Caco-2 (cell line): ENCODE results near the gene KCTD2. TPM values are rescaled to one million over a fixed set of nuclear protein-coding genes. Genes with fewer than 3 reads are reported as not detected.

Source experiments
- BruUV-seq: library from RNA; stranded (reverse); fragments of 400-500 nt; replicated peaks from 2 replicates; lab custom pipeline; 2021; lab: Mats Ljungman, UMichigan
- CTCF ChIA-PET: fragments of 300-600 bp; sonication (Branson Sonifier 250); formaldehyde crosslinking; loops from one replicate; lab custom pipeline; 2022; ENCODE audit warnings: antibody characterized with exemption; lab: Charles Lee
- POLR2A ChIA-PET: fragments of 300-600 bp; sonication (Branson Sonifier 250); formaldehyde crosslinking; loops from one replicate; lab custom pipeline; 2022; ENCODE audit warnings: antibody characterized with exemption; lab: Charles Lee
- DNase-seq, 2 experiments: peaks; one replicate each; pipeline versions ENCODE4 v3.0.0 to v3.0.0-alpha.2; 2020 to 2022
- H3K27me3 ChIP-seq: replicated peaks from 2 replicates; pipeline ENCODE4 v1.6.0; 2011; ENCODE audit warnings: low read length; ENCODE audit not compliant: control insufficient read depth, insufficient read depth
- H3K36me3 ChIP-seq: 2 replicates; pipeline ENCODE4 v1.5.1; 2011; ENCODE audit warnings: low read length; ENCODE audit not compliant: control insufficient read depth, insufficient read depth
- H3K4me1 ChIP-seq: fragments of 250-450 bp; sonication (Bioruptor Pico); 2 replicates; pipeline ENCODE4 v1.5.1; 2020; ENCODE audit warnings: mild to moderate bottlenecking
- H3K4me3 ChIP-seq: 2 replicates; pipeline ENCODE4 v1.5.1; 2011; ENCODE audit warnings: low read depth, mild to moderate bottlenecking, control low read depth, low read length
- H3K9me3 ChIP-seq: fragments of 250-450 bp; sonication (Bioruptor Pico); 2 replicates; pipeline ENCODE4 v1.5.1; 2020; ENCODE audit warnings: mild to moderate bottlenecking, moderate library complexity
- H3K27ac Mint-ChIP-seq: one replicate; pipeline ENCODE4 v1.8.0; 2022; ENCODE audit warnings: mixed read lengths; ENCODE audit not compliant: unreplicated experiment
- H3K27me3 Mint-ChIP-seq: one replicate; pipeline ENCODE4 v1.8.0; 2022; ENCODE audit warnings: mixed read lengths; ENCODE audit not compliant: insufficient read depth, unreplicated experiment
- H3K36me3 Mint-ChIP-seq: one replicate; pipeline ENCODE4 v1.8.0; 2022; ENCODE audit warnings: mild to moderate bottlenecking, mixed read lengths; ENCODE audit not compliant: insufficient read depth, unreplicated experiment
- H3K4me1 Mint-ChIP-seq: one replicate; pipeline ENCODE4 v1.8.0; 2022; ENCODE audit warnings: low read depth, mixed read lengths; ENCODE audit not compliant: unreplicated experiment
- H3K4me3 Mint-ChIP-seq: one replicate; pipeline ENCODE4 v1.8.0; 2022; ENCODE audit warnings: mild to moderate bottlenecking, moderate library complexity, mixed read lengths; ENCODE audit not compliant: unreplicated experiment
- H3K9me3 Mint-ChIP-seq: one replicate; pipeline ENCODE4 v1.8.0; 2022; ENCODE audit warnings: mixed read lengths; ENCODE audit not compliant: unreplicated experiment
- CTCF ChIP-seq, 2 experiments: fragments of 200-600 bp in 1 of 2; IDR thresholded peaks; 1 replicate in 1 of 2; 2 replicates in 1 of 2; pipeline versions ENCODE4 v1.5.1 to v1.8.0; 2011 to 2022; ENCODE audit warnings: antibody characterized with exemption in 1 of 2, control low read depth in 1 of 2, inconsistent platforms in 1 of 2, low read depth in 1 of 2, low read length in 1 of 2, mild to moderate bottlenecking in 1 of 2, moderate library complexity in 1 of 2; ENCODE audit not compliant: insufficient read depth in 1 of 2, severe bottlenecking in 1 of 2, unreplicated experiment in 1 of 2
- intact Hi-C: fragments of 100-400 bp; cut with micrococcal nuclease; formaldehyde crosslinking; loops from one replicate; pipeline ENCODE4 v1.10.0; 2022; ENCODE audit not compliant: unreplicated experiment
- total RNA-seq: library from RNA; stranded (reverse); gene quantifications from 2 replicates; pipeline ENCODE4 v1.2.3, GENCODE V29; 2022

The KCTD2 gene
- total RNA-seq, 1 experiment from 2014 or later, result 28.8 TPM

GRCh38 chr17:75051941-75052340 is 4.9 kb downstream of the KCTD2 start:
- no peak overlapping the region for H3K4me3 Mint-ChIP-seq
- intact Hi-C loops, result no loop called here
- no peak for TF ChIP-seq CTCF (IDR thresholded peaks at IDR 0.05; ENCODE audit: insufficient read depth in 1 of 2, low read depth in 1 of 2, low read length in 1 of 2, severe bottlenecking in 1 of 2, unreplicated experiment in 1 of 2)
- H3K4me1 Mint-ChIP-seq, result no peaks in the 10 kb centered on the region
- no peak for DNase-seq
- Histone ChIP-seq H3K9me3 (no peaks in the 10 kb centered on the region), H3K4me1 (peaks cover 8% of the 10 kb centered on the region; the same call in 1 of the 2 replicates), H3K27me3 (no peaks in the 10 kb centered on the region), H3K4me3 (no peak overlapping the region), H3K36me3 (peaks cover 8% of the 10 kb centered on the region)
- ChIA-PET POLR2A (no interaction called here), CTCF (interaction anchor here (0.6 kb wide), 1 partner anchor 1108 kb away, joined by 4 read pairs; no protein-coding TSS in a partner anchor)
- no TSS peak for BruUV-seq
- no peaks in the 10 kb centered on the region for H3K27me3 Mint-ChIP-seq
- H3K36me3 Mint-ChIP-seq, result peaks cover 64% of the 10 kb centered on the region
- no peaks in the 10 kb centered on the region for H3K9me3 Mint-ChIP-seq
- H3K27ac Mint-ChIP-seq, result no peak overlapping the region

GRCh38 chr17:75059369-75060345 is 12.6 kb downstream of the KCTD2 start:
- no peaks in the 10 kb centered on the region for H3K9me3 Mint-ChIP-seq
- ChIA-PET POLR2A (interaction anchor here (0.5 to 1.0 kb wide), 7 partner anchors 17 to 234 kb away, joined by 3 to 8 read pairs (median 4); partner anchors contain the start of gene SUMO2), CTCF (interaction anchor here (0.6 to 2.6 kb wide), 34 partner anchors 10 to 226 kb away, joined by 3 to 31 read pairs (median 5); partner anchors contain the start of genes ARMC7, CDR2L, FDXR and JPT1)
- no TSS peak for BruUV-seq
- Histone ChIP-seq H3K4me3 (no peak overlapping the region), H3K36me3 (peaks cover 5% of the 10 kb centered on the region), H3K27me3 (no peaks in the 10 kb centered on the region), H3K9me3 (no peaks in the 10 kb centered on the region), H3K4me1 (peaks cover 13% of the 10 kb centered on the region; the same call in 1 of the 2 replicates)
- no peak overlapping the region for H3K27ac Mint-ChIP-seq
- peak in 1 of 2 experiments; percentile 49 for DNase-seq
- peaks cover 67% of the 10 kb centered on the region for H3K36me3 Mint-ChIP-seq
- H3K4me3 Mint-ChIP-seq, result no peak overlapping the region
- TF ChIP-seq CTCF (IDR thresholded peaks at IDR 0.05; ENCODE audit: insufficient read depth in 1 of 2, low read depth in 1 of 2, low read length in 1 of 2, severe bottlenecking in 1 of 2, unreplicated experiment in 1 of 2), result peak; percentile 49 to 53
- intact Hi-C loops, result loop anchor here (1.0 kb wide), 1 partner anchor 72 kb away; the partner anchor contains the start of gene NT5C
- no peaks in the 10 kb centered on the region for H3K27me3 Mint-ChIP-seq
- H3K4me1 Mint-ChIP-seq, result peaks cover 9% of the 10 kb centered on the region

GRCh38 chr17:75060434-75061054 is 13.5 kb downstream of the KCTD2 start:
- no TSS peak for BruUV-seq
- POLR2A ChIA-PET, result interaction anchor here (0.6 to 1.0 kb wide), 5 partner anchors 16 to 235 kb away, joined by 3 to 8 read pairs (median 4); partner anchors contain the start of gene SUMO2
- no peaks in the 10 kb centered on the region for H3K9me3 ChIP-seq
- CTCF ChIA-PET, result interaction anchor here (0.6 to 2.6 kb wide), 24 partner anchors 9 to 187 kb away, joined by 3 to 31 read pairs (median 8); partner anchors contain the start of genes ARMC7, FDXR, MRPL58 and NT5C
- TF ChIP-seq CTCF (IDR thresholded peaks at IDR 0.05; ENCODE audit: insufficient read depth in 1 of 2, low read depth in 1 of 2, low read length in 1 of 2, severe bottlenecking in 1 of 2, unreplicated experiment in 1 of 2), result no peak
- H3K9me3 Mint-ChIP-seq, result no peaks in the 10 kb centered on the region
- intact Hi-C loops, result loop anchor here (1.0 kb wide), 1 partner anchor 71 kb away; the partner anchor contains the start of gene NT5C
- DNase-seq, result no peak
- H3K27ac Mint-ChIP-seq, result no peak overlapping the region
- no peak overlapping the region for H3K4me3 Mint-ChIP-seq
- peaks cover 65% of the 10 kb centered on the region for H3K36me3 Mint-ChIP-seq
- H3K27me3 ChIP-seq, result no peaks in the 10 kb centered on the region
- H3K36me3 ChIP-seq, result peaks cover 5% of the 10 kb centered on the region
- H3K4me1 ChIP-seq, result peaks cover 9% of the 10 kb centered on the region; the same call in 1 of the 2 replicates
- H3K4me1 Mint-ChIP-seq, result peaks cover 9% of the 10 kb centered on the region
- H3K27me3 Mint-ChIP-seq, result no peaks in the 10 kb centered on the region
- no peak overlapping the region for H3K4me3 ChIP-seq
